Prostate gland (tissue), 2 donors: Measurements from ENCODE around the gene SLC16A10. TPM values are rescaled to one million over a fixed set of nuclear protein-coding genes. Genes with fewer than 3 reads are reported as not detected.
A peak's percentile ranks its signal among the peaks of the same experiment; 100 is the strongest.

Experiments used
- DNase-seq: peaks from one replicate; pipeline ENCODE4 v3.0.0-alpha.2; 2019; ENCODE audit warnings: low spot score
- H3K27ac ChIP-seq, 2 donors: fragments of 200-600 bp; sonication (generic); 2 replicates each; pipeline ENCODE4 v1.5.1; 2017 to 2019
- H3K27me3 ChIP-seq: fragments of 200-600 bp; sonication (generic); replicated peaks from 2 replicates; pipeline ENCODE4 v1.5.1; 2019; ENCODE audit not compliant: insufficient read depth
- H3K36me3 ChIP-seq, 2 donors: fragments of 200-600 bp; sonication (generic); 1 replicate in 1 of 2; 2 replicates in 1 of 2; pipeline versions ENCODE4 v1.5.1 to v1.8.1; 2017 to 2019
- H3K4me1 ChIP-seq: fragments of 200-600 bp; sonication (generic); replicated peaks from 2 replicates; pipeline ENCODE4 v1.5.1; 2019
- H3K4me3 ChIP-seq, 2 donors: fragments of 200-600 bp; sonication (generic); 2 replicates each; pipeline ENCODE4 v1.5.1; 2017 to 2019
- H3K9me3 ChIP-seq: fragments of 200-600 bp; sonication (generic); 2 replicates; pipeline ENCODE4 v1.5.1; 2017
- POLR2A ChIP-seq: fragments of 450-650 bp; IDR thresholded peaks from one replicate; pipeline ENCODE4 v1.6.1; 2016; ENCODE audit warnings: antibody characterized with exemption, mild to moderate bottlenecking
- POLR2AphosphoS5 ChIP-seq: sonication (generic); formaldehyde crosslinking; IDR thresholded peaks from one replicate; pipeline ENCODE4 v1.6.1; 2017; ENCODE audit warnings: antibody characterized with exemption
- WGBS: methylation state at CpG from one replicate; pipeline ENCODE4 v1.1.5; 2018; 5-methylcytosine and 5-hydroxymethylcytosine counted together
- intact Hi-C: fragments of 100-400 bp; cut with DNase I; formaldehyde crosslinking; loops from one replicate; pipeline ENCODE4 v1.14.2; 2022
- total RNA-seq, 2 donors: library from RNA; depleted of rRNA; stranded (reverse); fragments of >200 nt; gene quantifications; one replicate each; pipeline ENCODE4 v1.1.0, GENCODE V29; 2016
- TF ChIP-seq, protein P1 (sequence below), 4 experiments: fragments of 200-600 bp in 2 of 4; fragments of 450-650 bp in 2 of 4; sonication (generic) in 2 of 4; IDR thresholded peaks; 1 replicate in 3 of 4; 2 replicates in 1 of 4; pipeline ENCODE4 v1.5.1; 2016 to 2019; ENCODE audit warnings: antibody characterized with exemption in 4 of 4, mild to moderate bottlenecking in 2 of 4, moderate library complexity in 2 of 4

Gene SLC16A10, protein sequence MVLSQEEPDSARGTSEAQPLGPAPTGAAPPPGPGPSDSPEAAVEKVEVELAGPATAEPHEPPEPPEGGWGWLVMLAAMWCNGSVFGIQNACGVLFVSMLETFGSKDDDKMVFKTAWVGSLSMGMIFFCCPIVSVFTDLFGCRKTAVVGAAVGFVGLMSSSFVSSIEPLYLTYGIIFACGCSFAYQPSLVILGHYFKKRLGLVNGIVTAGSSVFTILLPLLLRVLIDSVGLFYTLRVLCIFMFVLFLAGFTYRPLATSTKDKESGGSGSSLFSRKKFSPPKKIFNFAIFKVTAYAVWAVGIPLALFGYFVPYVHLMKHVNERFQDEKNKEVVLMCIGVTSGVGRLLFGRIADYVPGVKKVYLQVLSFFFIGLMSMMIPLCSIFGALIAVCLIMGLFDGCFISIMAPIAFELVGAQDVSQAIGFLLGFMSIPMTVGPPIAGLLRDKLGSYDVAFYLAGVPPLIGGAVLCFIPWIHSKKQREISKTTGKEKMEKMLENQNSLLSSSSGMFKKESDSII
- 10 to 100 TPM; 11.5 to 12.5 TPM for total RNA-seq

DNA sequence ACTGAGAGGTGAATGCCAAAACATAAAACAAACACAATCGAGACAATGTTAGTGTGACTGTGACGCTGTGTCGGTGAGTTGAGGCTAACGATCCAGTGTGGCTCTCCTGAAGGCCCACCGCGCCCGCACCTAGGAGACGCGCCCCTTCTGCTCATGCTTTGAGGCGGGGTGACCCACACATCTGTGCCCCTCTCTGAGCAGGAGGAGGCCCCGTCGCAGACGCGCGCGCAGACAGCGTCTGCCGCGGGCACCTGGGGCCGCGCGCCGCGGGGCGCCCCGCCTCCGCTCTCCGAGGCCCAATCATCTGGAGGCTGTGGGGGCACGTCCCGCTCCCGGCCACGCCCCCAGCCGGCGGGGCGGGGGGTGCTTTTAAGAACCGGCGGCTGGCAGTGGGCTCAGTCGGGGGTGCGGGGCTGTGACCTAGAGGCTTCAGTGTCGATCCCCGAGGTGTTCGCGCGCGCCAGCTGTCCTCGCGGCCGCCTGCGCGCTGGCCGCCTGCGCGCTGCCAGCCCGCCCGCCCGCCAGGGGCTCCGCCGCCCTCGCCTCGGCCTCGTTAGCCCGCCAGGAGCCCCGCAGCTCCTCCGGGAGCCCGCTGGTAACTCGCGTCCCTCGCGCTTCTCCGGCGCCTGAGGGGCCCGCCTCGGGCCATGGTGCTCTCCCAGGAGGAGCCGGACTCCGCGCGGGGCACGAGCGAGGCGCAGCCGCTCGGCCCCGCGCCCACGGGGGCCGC is at the start of gene SLC16A10:
Gene SLC16A10 (plus strand): TSS at position 398 of the 730 bp plus-strand sequence. CDS start 250 bp downstream, at position 648.
- no peaks in the 10 kb centered on the region for H3K9me3 ChIP-seq
- TF ChIP-seq POLR2AphosphoS5, result peak; percentile 18
- TF ChIP-seq POLR2A, result peak; percentile 61
- TF ChIP-seq, protein P1, sequence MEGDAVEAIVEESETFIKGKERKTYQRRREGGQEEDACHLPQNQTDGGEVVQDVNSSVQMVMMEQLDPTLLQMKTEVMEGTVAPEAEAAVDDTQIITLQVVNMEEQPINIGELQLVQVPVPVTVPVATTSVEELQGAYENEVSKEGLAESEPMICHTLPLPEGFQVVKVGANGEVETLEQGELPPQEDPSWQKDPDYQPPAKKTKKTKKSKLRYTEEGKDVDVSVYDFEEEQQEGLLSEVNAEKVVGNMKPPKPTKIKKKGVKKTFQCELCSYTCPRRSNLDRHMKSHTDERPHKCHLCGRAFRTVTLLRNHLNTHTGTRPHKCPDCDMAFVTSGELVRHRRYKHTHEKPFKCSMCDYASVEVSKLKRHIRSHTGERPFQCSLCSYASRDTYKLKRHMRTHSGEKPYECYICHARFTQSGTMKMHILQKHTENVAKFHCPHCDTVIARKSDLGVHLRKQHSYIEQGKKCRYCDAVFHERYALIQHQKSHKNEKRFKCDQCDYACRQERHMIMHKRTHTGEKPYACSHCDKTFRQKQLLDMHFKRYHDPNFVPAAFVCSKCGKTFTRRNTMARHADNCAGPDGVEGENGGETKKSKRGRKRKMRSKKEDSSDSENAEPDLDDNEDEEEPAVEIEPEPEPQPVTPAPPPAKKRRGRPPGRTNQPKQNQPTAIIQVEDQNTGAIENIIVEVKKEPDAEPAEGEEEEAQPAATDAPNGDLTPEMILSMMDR (IDR thresholded peaks at IDR 0.05), result peak in 1 of 4 experiments; percentile 7
- WGBS, result 2% methylated on average over 50 of the region's 86 CpGs
- peak; percentile 79 for DNase-seq
- H3K4me1 ChIP-seq, result no peaks in the 10 kb centered on the region
- no peaks in the 10 kb centered on the region for H3K36me3 ChIP-seq
- peak within 1 kb of the TSS; percentile 47 to 59 for H3K4me3 ChIP-seq
- H3K27ac ChIP-seq, result peak within 1 kb of the TSS in 1 of 2 donors; percentile 19
- no peaks in the 10 kb centered on the region for H3K27me3 ChIP-seq
- intact Hi-C loops, result no loop called here

DNA sequence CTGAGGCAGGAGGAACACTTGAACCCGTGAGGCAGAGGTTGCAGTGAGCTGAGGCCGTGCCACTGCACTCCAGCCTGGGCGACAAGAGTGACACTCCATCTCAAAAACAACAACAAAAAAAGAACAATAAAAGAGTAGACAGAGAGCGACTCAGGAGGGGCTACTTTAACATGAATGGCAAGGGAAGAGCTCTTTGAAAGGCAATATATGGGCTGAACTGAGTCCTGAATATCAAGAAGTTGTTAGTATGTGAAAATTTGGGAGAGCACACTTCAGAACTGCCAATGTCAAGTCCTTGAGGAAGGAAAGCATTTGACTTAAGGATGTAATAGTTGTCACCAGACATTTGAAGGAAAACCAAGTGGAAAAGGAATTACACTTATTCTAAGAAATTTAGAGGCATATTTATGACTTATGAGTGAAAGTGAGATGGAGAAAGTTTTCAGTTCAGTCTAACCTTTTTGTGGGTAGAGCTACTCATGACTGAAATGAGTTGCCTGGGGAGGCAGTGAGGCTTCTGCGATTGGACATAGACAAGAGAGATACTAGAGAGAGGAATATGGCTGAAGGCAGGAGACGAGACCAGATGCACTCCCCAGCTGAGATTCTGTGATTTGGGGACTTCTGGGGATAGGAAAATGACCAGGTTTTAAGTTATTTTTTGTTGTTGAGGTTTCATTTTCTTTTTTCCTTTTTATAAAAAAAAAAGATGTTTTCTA is 48.6 kb upstream of the SLC16A10 start:
- H3K27ac ChIP-seq, result no peak overlapping the region
- intact Hi-C loops, result no loop called here
- TF ChIP-seq, protein P1 (IDR thresholded peaks at IDR 0.05), result no peak
- no peak for TF ChIP-seq POLR2A
- TF ChIP-seq POLR2AphosphoS5, result no peak
- H3K36me3 ChIP-seq, result no peaks in the 10 kb centered on the region
- H3K9me3 ChIP-seq, result no peaks in the 10 kb centered on the region
- H3K4me1 ChIP-seq, result no peaks in the 10 kb centered on the region
- DNase-seq, result no peak
- H3K4me3 ChIP-seq, result no peak overlapping the region
- no peaks in the 10 kb centered on the region for H3K27me3 ChIP-seq
- WGBS, result 93% methylated on average over 6 of the region's 6 CpGs

DNA sequence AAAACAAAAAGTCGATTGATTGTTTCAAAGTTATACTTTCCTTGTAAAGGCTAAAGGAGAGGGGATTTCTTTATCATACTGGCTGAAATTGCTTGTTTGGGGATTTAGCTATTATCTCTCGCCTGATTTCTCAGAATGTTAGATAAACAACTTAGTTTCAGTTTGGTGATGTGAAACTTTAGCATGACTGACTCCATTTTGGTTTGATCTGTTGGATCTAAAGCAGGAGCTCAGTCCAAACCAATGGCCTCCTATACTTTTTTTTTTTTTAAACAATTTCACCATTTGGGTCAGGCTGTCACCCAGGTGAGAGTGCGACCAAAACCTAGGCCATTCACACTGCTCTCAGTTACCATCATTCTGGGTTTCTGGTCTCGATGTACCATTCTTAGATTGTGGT is 45.4 kb upstream of the SLC16A10 start:
- 90% methylated on average over 4 of the region's 4 CpGs for WGBS
- Histone ChIP-seq H3K4me1 (no peaks in the 10 kb centered on the region), H3K27me3 (no peaks in the 10 kb centered on the region), H3K36me3 (no peaks in the 10 kb centered on the region), H3K27ac (no peak overlapping the region), H3K4me3 (no peak overlapping the region), H3K9me3 (no peaks in the 10 kb centered on the region)
- TF ChIP-seq POLR2A (no peak), POLR2AphosphoS5 (no peak)
- TF ChIP-seq, protein P1 (IDR thresholded peaks at IDR 0.05), result no peak
- intact Hi-C loops, result no loop called here
- no peak for DNase-seq

DNA sequence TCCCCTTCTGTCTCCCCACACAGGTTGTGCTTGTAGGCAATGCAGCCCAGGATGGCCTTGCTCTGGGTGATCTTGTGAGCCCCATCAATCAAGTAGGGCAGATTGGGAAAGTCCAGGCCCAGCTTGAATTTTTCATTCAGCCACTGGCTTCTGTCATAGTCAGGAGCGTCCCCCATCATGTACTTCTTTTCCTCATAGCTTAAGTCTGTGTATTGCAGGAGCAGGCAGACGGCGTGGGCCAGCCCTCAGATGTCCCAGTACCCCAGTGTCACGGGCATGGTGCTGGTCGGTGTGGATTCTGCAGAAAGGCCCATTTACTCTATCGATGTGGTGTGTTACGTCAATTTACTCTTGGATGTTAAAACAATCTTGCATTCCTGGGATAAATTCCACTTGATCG is 40.1 kb upstream of the SLC16A10 start:
- WGBS, result 94% methylated on average over 8 of the region's 8 CpGs
- Histone ChIP-seq H3K9me3 (no peaks in the 10 kb centered on the region), H3K4me1 (no peaks in the 10 kb centered on the region), H3K36me3 (no peaks in the 10 kb centered on the region), H3K27ac (no peak overlapping the region), H3K27me3 (no peaks in the 10 kb centered on the region), H3K4me3 (no peak overlapping the region)
- TF ChIP-seq POLR2A (no peak), POLR2AphosphoS5 (no peak)
- TF ChIP-seq, protein P1 (IDR thresholded peaks at IDR 0.05), result no peak
- intact Hi-C loops, result no loop called here
- no peak for DNase-seq
